H9 (cell line): Measurements from ENCODE around the gene PATE3. TPM values are rescaled to one million over a fixed set of nuclear protein-coding genes. Genes with fewer than 3 reads are reported as not detected.

ENCODE experiments used
- DNase-seq: peaks from one replicate; pipeline ENCODE4 v3.0.0-alpha.2; 2017
- H2AFZ ChIP-seq: one replicate; pipeline ENCODE4 v1.6.1; 2013; ENCODE audit warnings: mild to moderate bottlenecking, low read length, control low read depth, moderate library complexity
- H2AK5ac ChIP-seq: 2 replicates; pipeline ENCODE4 v1.6.1; 2013; ENCODE audit warnings: low read length, control low read depth, mixed read lengths; ENCODE audit not compliant: insufficient read length
- H2BK120ac ChIP-seq: one replicate; pipeline ENCODE4 v1.6.1; 2013; ENCODE audit warnings: low read depth, mild to moderate bottlenecking, low read length, control low read depth, inconsistent platforms; ENCODE audit not compliant: poor library complexity, severe bottlenecking
- H2BK12ac ChIP-seq: 2 replicates; pipeline ENCODE4 v1.6.1; 2013; ENCODE audit warnings: low read length, control low read depth, mixed read lengths, low read depth; ENCODE audit not compliant: insufficient read length
- H2BK15ac ChIP-seq: 2 replicates; pipeline ENCODE4 v1.6.1; 2013; ENCODE audit warnings: low read depth, low read length, control low read depth
- H2BK20ac ChIP-seq: one replicate; pipeline ENCODE4 v1.6.1; 2013; ENCODE audit warnings: low read depth, mild to moderate bottlenecking, low read length, control low read depth, inconsistent platforms; ENCODE audit not compliant: poor library complexity, severe bottlenecking
- H2BK5ac ChIP-seq: 2 replicates; pipeline ENCODE4 v1.6.1; 2013; ENCODE audit warnings: low read length, control low read depth, mixed read lengths; ENCODE audit not compliant: insufficient read length
- H3K14ac ChIP-seq: 2 replicates; pipeline ENCODE4 v1.6.1; 2013; ENCODE audit warnings: low read length, control low read depth; ENCODE audit not compliant: insufficient read depth
- H3K18ac ChIP-seq: 2 replicates; pipeline ENCODE4 v1.6.1; 2013; ENCODE audit warnings: low read depth, mild to moderate bottlenecking, mixed read lengths, low read length, control low read depth; ENCODE audit not compliant: insufficient read length
- H3K23ac ChIP-seq: 2 replicates; pipeline ENCODE4 v1.6.1; 2013; ENCODE audit warnings: low read length, control low read depth, mixed read lengths, low read depth; ENCODE audit not compliant: insufficient read length
- H3K23me2 ChIP-seq: 2 replicates; pipeline ENCODE4 v1.6.1; 2013; ENCODE audit warnings: low read depth, mild to moderate bottlenecking, mixed read lengths, low read length, control low read depth; ENCODE audit not compliant: insufficient read length, poor library complexity, severe bottlenecking
- H3K27ac ChIP-seq: 2 replicates; pipeline ENCODE4 v1.5.1; 2013; ENCODE audit warnings: low read length, control low read depth, mixed read lengths, low read depth; ENCODE audit not compliant: insufficient read length
- H3K27me3 ChIP-seq: 2 replicates; pipeline ENCODE4 v1.6.1; 2013; ENCODE audit warnings: low read length, control low read depth, inconsistent platforms; ENCODE audit not compliant: insufficient read depth
- H3K4ac ChIP-seq: 2 replicates; pipeline ENCODE4 v1.6.1; 2013; ENCODE audit warnings: low read depth, mild to moderate bottlenecking, control low read depth, inconsistent platforms, low read length, moderate library complexity
- H3K4me1 ChIP-seq: 2 replicates; pipeline ENCODE4 v1.6.1; 2013; ENCODE audit warnings: low read length, control low read depth, inconsistent platforms; ENCODE audit not compliant: insufficient read depth
- H3K4me2 ChIP-seq: 2 replicates; pipeline ENCODE4 v1.6.1; 2013; ENCODE audit warnings: low read length, control low read depth, mixed read lengths; ENCODE audit not compliant: insufficient read length, insufficient read depth
- H3K56ac ChIP-seq: 2 replicates; pipeline ENCODE4 v1.6.1; 2013; ENCODE audit warnings: low read depth, mild to moderate bottlenecking, mixed read lengths, low read length, control low read depth; ENCODE audit not compliant: insufficient read length
- H3K79me1 ChIP-seq: 2 replicates; pipeline ENCODE4 v1.6.1; 2013; ENCODE audit warnings: low read depth, mild to moderate bottlenecking, moderate library complexity, low read length, control low read depth, inconsistent platforms; ENCODE audit not compliant: insufficient read depth, poor library complexity, severe bottlenecking
- H3K79me2 ChIP-seq: 2 replicates; pipeline ENCODE4 v1.6.1; 2013; ENCODE audit warnings: low read length, control low read depth, inconsistent platforms; ENCODE audit not compliant: insufficient read depth
- H3K9ac ChIP-seq: 2 replicates; pipeline ENCODE4 v1.6.1; 2013; ENCODE audit warnings: low read length, control low read depth, mixed read lengths; ENCODE audit not compliant: insufficient read length; ENCODE audit errors: extremely low read depth
- H3K9me3 ChIP-seq: one replicate; pipeline ENCODE4 v1.6.1; 2013; ENCODE audit warnings: low read depth, low read length, inconsistent platforms; ENCODE audit not compliant: control insufficient read depth
- H3T11ph ChIP-seq: one replicate; pipeline ENCODE4 v1.6.1; 2013; ENCODE audit warnings: mild to moderate bottlenecking, low read length, control low read depth, inconsistent platforms
- H4K20me1 ChIP-seq: one replicate; pipeline ENCODE4 v1.6.1; 2013; ENCODE audit not compliant: control insufficient read depth, insufficient read length, insufficient read depth
- H4K5ac ChIP-seq: 2 replicates; pipeline ENCODE4 v1.6.1; 2013; ENCODE audit warnings: low read depth, mild to moderate bottlenecking, mixed read lengths, low read length, control low read depth; ENCODE audit not compliant: insufficient read length
- H4K8ac ChIP-seq: replicated peaks from 2 replicates; pipeline ENCODE4 v1.6.1; 2013; ENCODE audit warnings: low read length, control low read depth, mixed read lengths, low read depth; ENCODE audit not compliant: insufficient read length
- H4K91ac ChIP-seq: 2 replicates; pipeline ENCODE4 v1.6.1; 2013; ENCODE audit warnings: low read depth, mild to moderate bottlenecking, moderate library complexity, mixed read lengths, low read length, control low read depth; ENCODE audit not compliant: insufficient read length
- H3K27ac Mint-ChIP-seq, 3 experiments: 2 replicates in 2 of 3; 3 replicates in 1 of 3; pipeline ENCODE4 v1.8.0; 2020 to 2021; ENCODE audit warnings: mixed read lengths in 3 of 3, mild to moderate bottlenecking in 1 of 3, moderate library complexity in 1 of 3
- H3K27me3 Mint-ChIP-seq: 2 replicates; pipeline ENCODE4 v1.8.0; 2021; ENCODE audit warnings: low read depth, mild to moderate bottlenecking, moderate library complexity, mixed read lengths
- H3K36me3 Mint-ChIP-seq, 3 experiments: 2 replicates in 2 of 3; 3 replicates in 1 of 3; pipeline ENCODE4 v1.8.0; 2020 to 2021; ENCODE audit warnings: low read depth in 3 of 3, mixed read lengths in 3 of 3; ENCODE audit not compliant: insufficient read depth in 1 of 3
- H3K4me1 Mint-ChIP-seq, 2 experiments: 2 replicates each; pipeline ENCODE4 v1.8.0; 2020; ENCODE audit warnings: mixed read lengths in 2 of 2
- H3K4me3 Mint-ChIP-seq, 2 experiments: 2 replicates in 1 of 2; 3 replicates in 1 of 2; pipeline ENCODE4 v1.8.0; 2020 to 2021; ENCODE audit warnings: mild to moderate bottlenecking in 2 of 2, mixed read lengths in 2 of 2, moderate library complexity in 1 of 2
- H3K9me3 Mint-ChIP-seq, 2 experiments: 2 replicates in 1 of 2; 3 replicates in 1 of 2; pipeline ENCODE4 v1.8.0; 2020; ENCODE audit warnings: mild to moderate bottlenecking in 2 of 2, mixed read lengths in 2 of 2, moderate library complexity in 1 of 2
- CTCF ChIP-seq: fragments of 200-600 bp; sonication (generic); conservative IDR thresholded peaks from 3 replicates; pipeline ENCODE4 v1.8.0; 2021; ENCODE audit warnings: antibody characterized with exemption, mild to moderate bottlenecking
- WGBS: extraction: QIAGEN DNeasy Blood & Tissue Kit; methylation state at CpG from one replicate; pipeline ENCODE4 v1.1.7; 2013; ENCODE audit warnings: missing lambda C conversion rate, low lambda C conversion rate, mixed read lengths; ENCODE audit not compliant: insufficient read length; ENCODE audit errors: extremely low coverage; 5-methylcytosine and 5-hydroxymethylcytosine counted together
- total RNA-seq: library from RNA; stranded (reverse); gene quantifications from 2 replicates; pipeline ENCODE4 v1.2.1, GENCODE V29; 2021

The PATE3 gene
- total RNA-seq, 1 experiment from 2014 or later: not detected

- Histone ChIP-seq H3K18ac (no peak overlapping the region), H2BK12ac (no peak overlapping the region), H3K27ac (no peak overlapping the region), H3K56ac (no peak overlapping the region), H3K4ac (no peak overlapping the region), H3K4me2 (no peak overlapping the region), H3K23me2 (no peaks in the 10 kb centered on the region), H4K8ac (no peak overlapping the region), H3K14ac (no peak overlapping the region), H3T11ph (no peak overlapping the region), H3K27me3 (no peaks in the 10 kb centered on the region), H3K4me1 (no peaks in the 10 kb centered on the region), H4K5ac (no peak overlapping the region), H3K9ac (no peak overlapping the region), H2AFZ (no peak overlapping the region), H2BK120ac (no peak overlapping the region), H2BK15ac (no peak overlapping the region), H3K23ac (no peak overlapping the region), H3K9me3 (no peaks in the 10 kb centered on the region), H4K91ac (no peak overlapping the region), H2AK5ac (no peak overlapping the region), H2BK20ac (no peak overlapping the region), H2BK5ac (no peak overlapping the region), H4K20me1 (no peaks in the 10 kb centered on the region), H3K79me1 (no peaks in the 10 kb centered on the region), H3K79me2 (no peaks in the 10 kb centered on the region)
- Mint-ChIP-seq H3K9me3 (no peaks in the 10 kb centered on the region), H3K27ac (no peak overlapping the region), H3K27me3 (peaks cover 11% of the 10 kb centered on the region), H3K4me3 (no peak overlapping the region), H3K4me1 (peaks cover 2 to 5% of the 10 kb centered on the region in 2 experiments), H3K36me3 (no peaks in the 10 kb centered on the region)
- no peak for DNase-seq
- TF ChIP-seq CTCF: no peak
- no CpG with 5 or more reads among the region's 2 CpGs for WGBS
Observed at GRCh38 chr11:125770583-125770982, 17.3 kb upstream of the PATE3 start.
